ENCODE results near the gene C16orf87.
A peak's percentile ranks its signal among the peaks of the same experiment; 100 is the strongest.

Gene C16orf87

DNA sequence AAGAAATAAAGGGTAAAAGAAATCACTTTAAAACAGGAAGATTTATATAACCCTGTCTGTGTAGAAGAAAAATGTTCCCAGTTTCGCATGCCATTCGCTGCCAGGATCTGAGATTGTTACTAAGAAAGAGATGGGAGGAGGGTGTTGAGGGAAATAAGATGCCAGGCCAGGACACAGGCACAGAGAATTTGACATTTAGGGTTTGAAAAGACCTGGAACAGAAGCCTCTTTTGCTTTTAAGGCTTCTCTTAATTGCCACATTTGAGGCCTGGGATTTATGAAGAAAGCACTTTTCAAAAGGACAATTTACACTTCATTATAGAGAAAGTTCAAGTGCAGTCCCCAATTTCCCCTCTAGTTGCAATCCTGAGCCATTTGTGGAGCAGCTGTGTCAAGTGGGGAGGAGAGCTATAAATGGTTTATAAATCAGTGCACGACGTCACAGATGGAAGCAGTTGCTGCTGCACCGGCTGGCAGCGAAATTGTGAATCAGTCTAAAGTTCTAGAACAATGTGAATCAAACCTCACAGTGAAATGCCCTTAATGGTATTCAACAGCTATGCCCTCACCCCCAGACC, 26.5 kb upstream of the C16orf87 start:
- H4K20me1 ChIP-seq (ENCODE audit: control insufficient read depth, insufficient read depth, low read depth, low read length) = no peaks in the 10 kb centered on the region
- no peaks in the 10 kb centered on the region for H3K9me3 ChIP-seq (ENCODE audit: control insufficient read depth, insufficient read depth, low read length)
- no peaks in the 10 kb centered on the region for H3K27me3 ChIP-seq (ENCODE audit: control insufficient read depth, low read length)
- H3K36me3 ChIP-seq (ENCODE audit: control insufficient read depth, low read length) = no peaks in the 10 kb centered on the region
- H3K79me2 ChIP-seq (ENCODE audit: control insufficient read depth, low read length) = no peaks in the 10 kb centered on the region
- no peaks in the 10 kb centered on the region for H3F3A ChIP-seq (ENCODE audit: control insufficient read depth, insufficient read depth)
- no peak overlapping the region for H3K4me2 ChIP-seq (ENCODE audit: low read length)
- peaks cover 24% of the 10 kb centered on the region for H3K4me1 ChIP-seq (ENCODE audit: control insufficient read depth, low read length)
- TF ChIP-seq, protein P1, sequence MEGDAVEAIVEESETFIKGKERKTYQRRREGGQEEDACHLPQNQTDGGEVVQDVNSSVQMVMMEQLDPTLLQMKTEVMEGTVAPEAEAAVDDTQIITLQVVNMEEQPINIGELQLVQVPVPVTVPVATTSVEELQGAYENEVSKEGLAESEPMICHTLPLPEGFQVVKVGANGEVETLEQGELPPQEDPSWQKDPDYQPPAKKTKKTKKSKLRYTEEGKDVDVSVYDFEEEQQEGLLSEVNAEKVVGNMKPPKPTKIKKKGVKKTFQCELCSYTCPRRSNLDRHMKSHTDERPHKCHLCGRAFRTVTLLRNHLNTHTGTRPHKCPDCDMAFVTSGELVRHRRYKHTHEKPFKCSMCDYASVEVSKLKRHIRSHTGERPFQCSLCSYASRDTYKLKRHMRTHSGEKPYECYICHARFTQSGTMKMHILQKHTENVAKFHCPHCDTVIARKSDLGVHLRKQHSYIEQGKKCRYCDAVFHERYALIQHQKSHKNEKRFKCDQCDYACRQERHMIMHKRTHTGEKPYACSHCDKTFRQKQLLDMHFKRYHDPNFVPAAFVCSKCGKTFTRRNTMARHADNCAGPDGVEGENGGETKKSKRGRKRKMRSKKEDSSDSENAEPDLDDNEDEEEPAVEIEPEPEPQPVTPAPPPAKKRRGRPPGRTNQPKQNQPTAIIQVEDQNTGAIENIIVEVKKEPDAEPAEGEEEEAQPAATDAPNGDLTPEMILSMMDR (IDR thresholded peaks at IDR 0.05; ENCODE audit: low read depth, low read length, poor library complexity, severe bottlenecking) = peak; percentile 47
- TF ChIP-seq EZH2phosphoT487 (IDR thresholded peaks at IDR 0.05; ENCODE audit: borderline replicate concordance, low read length) = no peak
- no peak overlapping the region for H3K4me3 ChIP-seq (ENCODE audit: low read length)
- H3K27ac ChIP-seq (ENCODE audit: low read depth, low read length) = no peak overlapping the region
- H3K9me2 ChIP-seq (replicated peaks; ENCODE audit: control insufficient read depth, low read length) = no peaks in the 10 kb centered on the region

- no peak overlapping the region for H3K27ac ChIP-seq (ENCODE audit: low read depth, low read length)
- no peaks in the 10 kb centered on the region for H3K79me2 ChIP-seq (ENCODE audit: control insufficient read depth, low read length)
- TF ChIP-seq, protein P1 (IDR thresholded peaks at IDR 0.05; ENCODE audit: low read depth, low read length, poor library complexity, severe bottlenecking) = no peak
- TF ChIP-seq EZH2phosphoT487 (IDR thresholded peaks at IDR 0.05; ENCODE audit: borderline replicate concordance, low read length) = no peak
- H3K4me3 ChIP-seq (ENCODE audit: low read length) = no peak overlapping the region
- H3F3A ChIP-seq (ENCODE audit: control insufficient read depth, insufficient read depth) = peaks cover 8% of the 10 kb centered on the region
- no peaks in the 10 kb centered on the region for H3K36me3 ChIP-seq (ENCODE audit: control insufficient read depth, low read length)
- no peaks in the 10 kb centered on the region for H3K9me2 ChIP-seq (replicated peaks; ENCODE audit: control insufficient read depth, low read length)
- no peak overlapping the region for H3K4me2 ChIP-seq (ENCODE audit: low read length)
- H3K4me1 ChIP-seq (ENCODE audit: control insufficient read depth, low read length) = peaks cover 43% of the 10 kb centered on the region
- no peaks in the 10 kb centered on the region for H4K20me1 ChIP-seq (ENCODE audit: control insufficient read depth, insufficient read depth, low read depth, low read length)
- no peaks in the 10 kb centered on the region for H3K27me3 ChIP-seq (ENCODE audit: control insufficient read depth, low read length)
- H3K9me3 ChIP-seq (ENCODE audit: control insufficient read depth, insufficient read depth, low read length) = no peaks in the 10 kb centered on the region
These were observed 24.4 kb upstream of the C16orf87 start for GRCh38 chr16:46855389-46855788.

GRCh38 chr16:46854846-46855245, 23.9 kb upstream of the C16orf87 start:
- H3K79me2 ChIP-seq (ENCODE audit: control insufficient read depth, low read length) = no peaks in the 10 kb centered on the region
- no peaks in the 10 kb centered on the region for H3K36me3 ChIP-seq (ENCODE audit: control insufficient read depth, low read length)
- no peaks in the 10 kb centered on the region for H3K9me3 ChIP-seq (ENCODE audit: control insufficient read depth, insufficient read depth, low read length)
- no peak for TF ChIP-seq EZH2phosphoT487 (IDR thresholded peaks at IDR 0.05; ENCODE audit: borderline replicate concordance, low read length)
- TF ChIP-seq, protein P1 (IDR thresholded peaks at IDR 0.05; ENCODE audit: low read depth, low read length, poor library complexity, severe bottlenecking) = no peak
- no peaks in the 10 kb centered on the region for H3K9me2 ChIP-seq (replicated peaks; ENCODE audit: control insufficient read depth, low read length)
- H3K4me2 ChIP-seq (ENCODE audit: low read length) = no peak overlapping the region
- H3F3A ChIP-seq (ENCODE audit: control insufficient read depth, insufficient read depth) = peaks cover 8% of the 10 kb centered on the region
- H3K4me3 ChIP-seq (ENCODE audit: low read length) = no peak overlapping the region
- H3K4me1 ChIP-seq (ENCODE audit: control insufficient read depth, low read length) = peaks cover 49% of the 10 kb centered on the region
- H4K20me1 ChIP-seq (ENCODE audit: control insufficient read depth, insufficient read depth, low read depth, low read length) = no peaks in the 10 kb centered on the region
- no peak overlapping the region for H3K27ac ChIP-seq (ENCODE audit: low read depth, low read length)
- no peaks in the 10 kb centered on the region for H3K27me3 ChIP-seq (ENCODE audit: control insufficient read depth, low read length)

Data from DOHH2 (cell line).